Uterus (tissue), 2 donors: Measurements from ENCODE around the gene ANKRD22.

Source experiments
- POLR2A ChIP-seq, 2 donors: fragments of 450-650 bp; IDR thresholded peaks; one replicate each; pipeline ENCODE4 v1.6.1; 2016; ENCODE audit warnings: antibody characterized with exemption in 2 of 2, mild to moderate bottlenecking in 1 of 2, moderate library complexity in 1 of 2
- TF ChIP-seq, protein P1 (sequence below), 4 experiments: fragments of 200-600 bp in 2 of 4; fragments of 450-650 bp in 2 of 4; sonication (generic) in 2 of 4; IDR thresholded peaks; one replicate each; pipeline ENCODE4 v1.5.1; 2016 to 2019; ENCODE audit warnings: antibody characterized with exemption in 4 of 4, mild to moderate bottlenecking in 2 of 4, moderate library complexity in 1 of 4

DNA sequence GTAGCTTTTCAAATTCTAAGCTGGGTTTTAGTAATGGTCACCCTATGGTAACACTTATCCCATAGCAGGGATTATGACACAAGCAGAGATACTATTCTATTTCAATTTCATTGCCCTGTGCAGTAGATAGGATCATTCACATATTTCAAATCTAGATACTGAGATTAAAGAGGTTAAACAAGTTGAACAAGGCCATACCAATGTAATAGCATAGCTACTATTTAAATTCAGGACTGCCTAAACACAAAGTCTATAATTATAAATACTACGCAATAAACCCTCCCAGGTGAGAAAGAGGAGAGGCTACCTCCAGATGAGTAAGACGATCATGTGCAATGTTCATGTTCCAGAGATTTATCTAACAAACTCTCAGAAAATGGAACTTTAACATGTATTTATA, 48.0 kb downstream of the ANKRD22 start:
- TF ChIP-seq, protein P1, sequence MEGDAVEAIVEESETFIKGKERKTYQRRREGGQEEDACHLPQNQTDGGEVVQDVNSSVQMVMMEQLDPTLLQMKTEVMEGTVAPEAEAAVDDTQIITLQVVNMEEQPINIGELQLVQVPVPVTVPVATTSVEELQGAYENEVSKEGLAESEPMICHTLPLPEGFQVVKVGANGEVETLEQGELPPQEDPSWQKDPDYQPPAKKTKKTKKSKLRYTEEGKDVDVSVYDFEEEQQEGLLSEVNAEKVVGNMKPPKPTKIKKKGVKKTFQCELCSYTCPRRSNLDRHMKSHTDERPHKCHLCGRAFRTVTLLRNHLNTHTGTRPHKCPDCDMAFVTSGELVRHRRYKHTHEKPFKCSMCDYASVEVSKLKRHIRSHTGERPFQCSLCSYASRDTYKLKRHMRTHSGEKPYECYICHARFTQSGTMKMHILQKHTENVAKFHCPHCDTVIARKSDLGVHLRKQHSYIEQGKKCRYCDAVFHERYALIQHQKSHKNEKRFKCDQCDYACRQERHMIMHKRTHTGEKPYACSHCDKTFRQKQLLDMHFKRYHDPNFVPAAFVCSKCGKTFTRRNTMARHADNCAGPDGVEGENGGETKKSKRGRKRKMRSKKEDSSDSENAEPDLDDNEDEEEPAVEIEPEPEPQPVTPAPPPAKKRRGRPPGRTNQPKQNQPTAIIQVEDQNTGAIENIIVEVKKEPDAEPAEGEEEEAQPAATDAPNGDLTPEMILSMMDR (IDR thresholded peaks at IDR 0.05) = no peak
- no peak for TF ChIP-seq POLR2A (IDR thresholded peaks at IDR 0.05)
